GM18519 (cell line): ENCODE results near the gene ZBP1.

Source experiments
- ATAC-seq: cut with Tn5 transposase; IDR thresholded peaks from one replicate; pipeline ENCODE4 v1.9.1; 2021; ENCODE audit warnings: mild to moderate bottlenecking, moderate library complexity; ENCODE audit not compliant: unreplicated experiment, low FRiP score

ZBP1 gene

DNA sequence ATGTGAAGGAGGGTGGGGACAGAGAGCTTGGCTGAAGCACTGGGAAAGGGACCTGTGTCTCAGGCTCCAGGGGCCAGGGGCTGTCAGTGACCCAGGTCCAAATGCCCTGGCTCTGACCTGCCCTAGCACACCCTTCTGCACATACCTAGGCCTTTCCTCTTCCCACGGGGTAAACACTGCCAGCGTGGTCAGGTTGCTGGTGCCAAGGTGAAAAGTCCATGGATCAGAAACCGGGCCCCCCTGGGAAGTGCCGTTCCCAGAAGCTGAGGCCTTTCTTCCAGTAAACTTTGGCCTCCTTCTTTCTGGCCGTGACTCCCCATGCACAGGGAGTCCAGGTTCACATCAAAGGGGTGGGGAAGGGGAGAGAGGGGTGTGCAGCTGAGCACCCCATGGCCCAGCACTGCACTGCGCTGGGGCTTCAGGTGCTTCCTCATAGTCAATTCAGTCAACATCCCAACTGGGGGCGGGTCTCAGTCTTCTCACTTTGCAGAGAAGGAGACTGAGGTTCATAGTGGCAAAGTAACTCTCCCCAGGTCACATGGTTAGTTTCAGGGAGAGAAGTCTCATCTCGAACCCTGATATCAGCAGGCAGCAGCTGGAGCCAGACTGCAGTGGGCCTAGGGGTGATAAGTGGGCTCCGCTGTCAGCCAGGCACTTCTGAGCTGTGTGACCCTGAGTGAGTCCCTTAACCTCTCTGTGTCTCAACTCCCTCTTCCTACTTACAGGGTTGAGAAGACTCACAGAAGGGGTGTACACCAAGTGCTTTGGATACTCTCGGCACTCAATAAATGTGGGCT, 42.3 kb downstream of the ZBP1 start:
- ATAC-seq: no peak

DNA sequence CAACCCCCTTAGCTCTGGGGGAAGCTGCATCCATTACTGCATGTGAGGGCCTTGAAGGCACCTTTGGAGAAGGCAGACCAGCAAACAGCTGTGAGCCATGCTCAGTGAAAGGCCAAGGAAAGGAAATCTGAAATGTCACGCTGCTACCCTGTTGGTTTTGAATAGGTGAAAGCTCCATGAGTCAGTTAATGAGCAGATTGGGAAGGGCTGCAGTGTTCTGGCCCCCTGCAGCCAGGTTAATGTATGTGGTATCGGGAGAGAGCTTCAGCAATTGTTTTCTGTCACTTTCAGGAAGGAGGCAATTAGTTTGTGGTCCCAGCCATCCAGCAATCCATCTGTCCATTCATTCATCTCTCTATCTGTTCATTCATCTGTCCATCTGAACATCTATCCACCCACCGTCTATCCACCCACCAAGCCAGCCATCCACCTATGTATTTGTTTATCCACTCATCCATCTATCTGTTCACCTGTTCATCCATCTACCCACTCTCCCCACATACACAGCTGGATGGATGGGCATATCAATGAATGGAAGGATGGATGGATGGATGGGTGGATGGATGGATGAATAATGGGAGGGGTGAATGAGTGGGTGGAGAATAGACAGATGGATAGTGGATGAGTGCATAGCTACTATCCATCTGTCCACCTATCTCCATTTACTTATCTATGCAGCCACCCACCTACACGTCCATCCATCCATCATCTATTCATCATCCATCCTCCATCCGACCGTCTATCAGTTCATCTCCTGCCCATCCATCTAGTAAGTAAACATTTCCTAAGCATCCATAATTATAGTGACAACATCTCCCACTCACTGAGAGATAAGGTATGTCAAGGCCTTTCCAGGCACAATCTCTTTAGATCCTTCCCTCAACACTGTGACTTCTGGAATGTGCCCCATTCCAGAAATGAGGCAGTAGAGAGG, 43.3 kb downstream of the ZBP1 start:
- ATAC-seq: no peak

DNA sequence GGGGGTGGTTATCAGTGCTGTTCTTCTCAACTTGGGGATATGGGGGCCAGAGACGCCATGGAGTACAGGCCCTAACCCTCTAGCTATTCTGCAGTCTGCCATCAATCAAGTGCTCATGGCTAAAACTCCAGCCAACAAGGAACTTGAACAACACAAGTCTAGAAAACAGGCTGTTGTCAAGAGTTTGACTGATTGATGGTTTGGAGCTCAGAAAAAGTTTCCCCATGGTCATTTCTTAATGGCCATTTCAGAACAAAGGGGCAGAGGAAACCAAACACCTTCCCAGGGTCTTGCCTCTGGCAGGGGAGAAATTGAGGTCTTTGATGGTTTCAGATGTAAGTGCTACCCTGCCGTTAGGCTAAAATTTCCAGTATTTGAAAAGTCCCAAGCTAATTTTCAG, 44.2 kb downstream of the ZBP1 start:
- no peak for ATAC-seq

DNA sequence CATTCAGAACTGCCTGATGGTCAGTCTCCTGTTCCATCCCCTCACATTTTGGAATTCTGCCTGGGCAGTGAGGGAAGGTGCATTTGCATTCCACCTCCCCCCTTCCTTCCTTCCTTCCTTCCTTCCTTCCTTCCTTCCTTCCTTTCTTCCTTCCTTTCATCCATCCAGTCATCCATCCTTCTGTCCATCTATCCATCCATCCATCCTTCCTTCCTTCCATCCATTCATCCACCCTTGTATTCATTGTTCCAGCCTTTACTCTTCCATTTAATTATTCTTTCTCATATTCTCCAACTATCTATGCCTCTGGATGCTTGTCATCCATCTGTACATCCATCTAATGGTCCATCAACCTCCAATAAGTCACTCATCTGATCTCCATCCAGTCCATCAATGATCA, 45.3 kb downstream of the ZBP1 start:
- no peak for ATAC-seq

DNA sequence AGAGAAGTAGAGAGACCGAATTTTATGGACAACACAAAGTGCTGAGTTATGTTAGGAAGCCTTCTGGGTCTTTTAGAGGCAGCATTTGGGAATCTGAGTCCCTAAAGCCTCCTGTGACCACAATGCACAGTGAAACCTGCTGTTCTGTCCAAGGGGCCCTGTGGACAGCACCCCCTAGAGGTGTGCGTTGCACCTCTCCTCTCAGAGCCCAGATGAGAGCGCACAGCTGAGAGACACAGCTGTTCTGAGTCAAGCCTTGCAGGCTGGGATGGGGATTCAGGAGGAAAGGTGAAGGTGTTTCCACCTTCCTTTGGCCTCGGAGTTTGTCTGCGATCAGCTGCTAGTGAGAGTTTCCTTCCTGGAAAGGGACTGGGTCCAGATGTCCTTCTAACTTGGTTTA, 46.3 kb downstream of the ZBP1 start:
- no peak for ATAC-seq

DNA sequence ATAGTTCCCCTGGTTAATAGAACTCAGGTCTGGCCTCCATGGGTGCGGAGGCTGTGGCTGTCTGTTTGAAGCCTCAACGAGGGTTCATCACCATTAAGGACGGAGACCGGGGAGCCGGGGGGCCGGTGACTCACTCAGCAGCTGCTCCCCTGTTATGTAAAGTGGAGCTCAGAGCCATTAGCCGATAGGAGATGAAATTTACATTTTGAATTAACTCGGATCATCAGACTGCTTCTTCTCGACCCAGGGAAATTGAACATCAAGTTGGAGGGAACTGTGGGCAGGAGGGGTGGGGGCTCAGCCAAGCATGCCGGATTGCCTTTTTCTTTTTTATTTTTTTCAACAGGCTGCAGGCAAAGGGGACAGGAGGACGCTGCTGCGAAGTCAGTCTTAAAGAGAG, 47.0 kb downstream of the ZBP1 start:
- no peak for ATAC-seq

DNA sequence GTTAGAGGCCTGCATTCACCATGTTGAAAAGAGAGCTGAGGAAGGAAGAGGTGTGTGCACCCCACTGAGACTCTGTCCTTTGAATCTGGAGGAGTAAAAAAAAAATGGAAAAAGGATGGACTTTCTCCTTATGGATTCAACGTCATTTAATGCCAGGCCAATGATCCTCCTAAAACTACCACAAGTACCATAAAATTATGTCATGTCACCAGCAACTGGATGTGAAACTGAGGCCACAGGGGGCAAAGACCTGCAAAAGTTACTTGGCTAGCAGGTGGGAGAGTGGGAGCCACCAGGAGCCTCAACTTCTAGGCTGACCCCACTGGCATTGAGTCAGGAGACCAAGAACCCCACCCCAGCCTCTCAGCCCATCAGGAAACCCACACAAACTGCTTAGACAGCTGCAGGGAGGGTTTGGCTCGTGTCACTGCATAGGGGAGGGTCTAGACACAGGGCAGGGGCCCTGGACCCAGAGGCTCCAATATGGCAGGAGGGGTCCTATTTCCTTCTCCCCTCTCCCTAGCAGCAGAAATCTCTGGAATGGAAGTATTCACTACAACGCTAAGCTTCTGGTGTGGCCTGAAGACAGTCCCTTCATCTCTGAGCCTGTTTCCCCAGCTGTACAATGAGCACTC, 48.3 kb downstream of the ZBP1 start:
- ATAC-seq: no peak

DNA sequence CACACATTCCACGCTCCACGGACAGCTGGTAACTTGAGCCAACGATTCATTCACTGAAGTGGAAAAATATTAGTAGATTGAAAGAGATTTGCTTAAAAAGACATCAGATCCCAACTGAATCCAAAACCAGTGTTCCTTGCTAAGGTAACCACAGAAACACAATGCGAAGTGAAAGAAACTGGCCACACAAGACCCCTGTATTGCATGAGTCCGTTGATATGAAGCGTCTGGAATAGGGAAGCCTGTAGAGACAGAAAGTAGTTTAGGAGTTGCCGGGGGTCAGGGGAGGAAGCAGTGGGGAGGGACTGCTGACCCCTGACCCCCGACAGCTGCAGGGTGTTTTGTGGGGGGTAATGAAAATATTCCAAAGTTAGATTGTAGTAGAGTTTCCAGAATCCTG, 49.3 kb downstream of the ZBP1 start:
- no peak for ATAC-seq

DNA sequence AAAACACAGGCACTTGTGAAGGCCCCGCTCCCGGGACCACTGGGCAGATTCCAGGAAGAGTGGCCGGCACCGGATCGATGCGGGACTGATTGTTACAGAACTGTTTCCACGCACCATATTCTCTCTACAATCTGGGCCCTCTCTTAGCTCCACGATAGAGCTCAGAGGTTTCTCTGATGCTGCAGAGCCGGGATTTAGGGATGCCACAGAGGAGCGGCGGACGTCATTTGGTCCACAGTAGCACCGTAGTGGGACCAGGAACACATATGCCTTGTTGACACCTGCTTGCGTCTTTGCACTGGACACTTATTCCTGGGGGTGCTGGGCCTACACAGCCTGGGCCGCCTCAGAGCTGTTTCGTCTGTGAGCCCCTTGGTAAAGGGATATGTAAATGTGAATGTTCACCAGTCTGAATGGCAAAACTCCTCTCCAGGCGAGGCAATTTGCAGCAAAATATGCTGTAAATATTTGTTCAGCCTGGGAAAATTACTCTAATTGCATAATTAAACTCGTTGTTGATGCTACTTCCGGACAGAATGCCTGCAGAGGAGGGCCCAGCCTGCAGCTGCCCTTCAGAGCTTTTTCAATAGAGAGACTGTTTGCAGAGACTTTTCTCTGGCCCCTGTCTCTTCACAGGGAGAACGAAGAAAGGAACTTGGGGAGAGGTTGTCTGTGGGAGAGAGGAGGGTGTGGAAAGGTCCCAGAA, 49.9 kb downstream of the ZBP1 start:
- no peak for ATAC-seq

DNA sequence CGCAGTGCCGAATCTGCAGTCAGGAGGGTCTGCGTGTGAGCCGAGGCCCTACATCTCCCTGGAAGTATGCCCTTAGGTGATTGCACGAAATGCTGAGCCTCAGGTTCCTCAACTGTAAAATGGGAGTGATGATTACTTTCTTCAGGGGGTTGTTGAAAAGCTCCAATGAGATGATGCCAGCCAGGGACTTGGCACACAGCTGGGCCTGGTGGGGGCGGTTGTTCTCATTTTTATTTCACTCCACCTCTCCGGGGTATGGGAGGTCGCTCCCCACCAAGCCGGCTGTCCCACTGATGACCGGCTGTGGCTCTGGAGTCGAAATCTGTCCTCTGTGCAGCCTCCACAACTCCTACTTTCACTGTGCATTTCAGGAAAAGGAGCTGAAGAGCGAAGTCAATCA, 51.3 kb downstream of the ZBP1 start:
- ATAC-seq: no peak

DNA sequence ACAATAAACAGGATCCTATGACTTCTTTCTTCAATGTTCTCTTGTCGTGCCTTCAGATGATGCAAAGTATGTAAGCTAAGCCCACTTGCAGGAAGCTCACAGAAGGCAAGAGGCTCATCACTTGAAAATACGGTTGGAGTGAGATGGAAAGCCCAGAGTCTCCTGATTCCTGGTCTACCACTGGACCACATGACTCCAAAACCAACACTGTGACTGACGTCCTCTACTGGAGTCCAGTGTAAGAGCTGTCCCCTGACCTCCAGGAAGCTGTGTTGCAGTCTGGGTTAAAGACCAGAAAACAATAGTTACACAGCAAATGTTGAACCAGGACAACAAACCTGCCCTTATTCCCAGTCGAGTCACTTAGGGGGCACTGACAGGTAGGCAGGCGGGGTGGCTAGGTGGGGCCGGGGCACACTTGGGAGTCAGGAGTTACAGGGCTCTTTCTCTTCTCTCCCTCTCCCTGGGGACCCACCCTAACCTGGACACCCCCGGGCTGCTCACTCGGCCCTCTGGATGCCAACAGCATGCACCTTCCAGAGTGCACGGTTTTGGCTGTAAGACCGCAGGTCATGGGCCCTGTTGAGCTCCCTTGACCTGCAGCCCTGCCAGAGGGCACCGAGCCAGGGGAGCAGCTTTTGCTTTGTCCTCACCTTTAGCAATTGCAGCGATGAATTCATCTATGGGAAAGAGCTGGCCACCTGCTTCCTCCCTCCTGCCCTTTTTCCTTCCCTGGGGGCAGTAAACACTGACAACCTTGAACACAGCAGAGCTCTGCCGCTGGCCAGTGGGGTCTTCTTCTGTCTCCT, 51.9 kb downstream of the ZBP1 start:
- ATAC-seq: no peak

DNA sequence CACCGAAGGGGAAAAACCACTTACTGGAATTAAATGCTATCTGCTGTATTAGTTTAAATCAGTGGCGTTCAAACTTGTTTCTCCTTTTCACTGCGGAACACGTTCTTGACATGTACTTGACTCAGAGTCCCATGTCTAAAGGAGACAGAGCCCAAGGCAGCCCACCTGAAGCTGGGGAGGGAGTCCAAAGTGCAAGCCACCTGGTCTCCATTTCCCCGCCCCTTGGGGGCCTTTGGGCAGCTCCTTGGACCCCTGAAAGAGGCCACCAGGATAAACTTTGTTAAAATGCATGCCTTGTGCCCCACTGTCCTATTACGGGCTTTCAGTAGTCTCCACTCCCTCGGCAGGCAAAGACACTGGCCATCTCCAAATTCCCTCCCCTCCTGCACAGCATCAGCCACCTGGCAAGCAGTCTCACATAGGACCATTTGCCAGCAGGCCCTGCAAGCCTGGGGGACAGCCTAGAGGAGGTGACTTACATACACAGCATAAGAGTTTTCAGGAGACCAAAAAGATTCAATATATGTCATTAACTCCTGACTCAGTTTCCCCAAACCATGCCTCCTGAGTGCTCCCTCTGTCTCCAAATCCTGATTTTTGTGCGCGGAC, 52.7 kb downstream of the ZBP1 start:
- ATAC-seq: no peak

DNA sequence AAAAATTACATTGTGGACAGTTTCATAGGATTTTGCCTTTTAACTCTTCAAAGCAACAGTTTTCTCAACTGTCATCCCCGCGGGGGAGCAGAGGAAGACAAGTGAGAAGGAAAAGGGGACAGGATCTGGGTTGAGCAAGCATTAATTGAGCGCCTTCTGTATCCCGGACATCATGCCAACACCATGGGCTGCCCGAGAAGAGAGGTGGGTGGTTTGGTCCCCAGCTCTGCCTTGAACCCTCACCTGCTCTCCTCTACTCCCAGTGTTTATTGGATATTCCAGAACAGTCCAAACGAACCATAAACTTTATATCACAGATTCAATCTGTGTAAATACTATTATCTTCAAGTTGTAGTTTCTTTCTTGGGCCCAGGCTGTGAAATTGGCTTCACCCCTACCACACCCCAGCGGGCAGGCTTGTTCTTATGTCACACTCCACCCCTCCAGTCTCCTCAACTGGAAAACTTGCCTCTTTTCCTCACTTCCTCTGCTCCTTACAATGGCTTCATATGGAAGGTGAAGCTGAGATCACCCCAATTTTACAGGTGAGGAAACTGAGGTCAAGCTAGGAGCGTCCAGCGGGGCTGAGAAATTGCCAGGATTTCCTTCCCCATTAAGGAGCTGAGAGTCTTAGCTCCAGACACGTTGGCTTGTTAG, 53.3 kb downstream of the ZBP1 start:
- no peak for ATAC-seq

DNA sequence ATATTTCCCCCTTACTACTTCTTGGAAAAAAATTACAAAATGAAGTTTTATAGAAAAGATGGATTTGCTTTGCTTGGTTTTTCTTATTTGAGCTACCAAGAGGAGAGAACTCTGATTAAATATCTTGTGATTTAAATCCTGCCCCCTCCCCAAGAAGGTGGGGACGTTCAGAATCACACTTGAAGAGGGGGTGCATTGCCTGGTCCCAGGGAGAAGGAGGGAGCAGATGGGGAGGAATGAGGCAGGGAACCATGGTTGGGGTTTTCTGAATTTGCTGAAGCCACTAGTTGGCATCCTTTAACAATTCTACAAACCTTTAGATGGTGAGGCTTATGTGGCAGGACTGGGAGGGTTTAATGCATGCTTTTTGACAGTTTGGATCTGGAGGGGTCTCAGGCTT, 53.8 kb downstream of the ZBP1 start:
- ATAC-seq: no peak

DNA sequence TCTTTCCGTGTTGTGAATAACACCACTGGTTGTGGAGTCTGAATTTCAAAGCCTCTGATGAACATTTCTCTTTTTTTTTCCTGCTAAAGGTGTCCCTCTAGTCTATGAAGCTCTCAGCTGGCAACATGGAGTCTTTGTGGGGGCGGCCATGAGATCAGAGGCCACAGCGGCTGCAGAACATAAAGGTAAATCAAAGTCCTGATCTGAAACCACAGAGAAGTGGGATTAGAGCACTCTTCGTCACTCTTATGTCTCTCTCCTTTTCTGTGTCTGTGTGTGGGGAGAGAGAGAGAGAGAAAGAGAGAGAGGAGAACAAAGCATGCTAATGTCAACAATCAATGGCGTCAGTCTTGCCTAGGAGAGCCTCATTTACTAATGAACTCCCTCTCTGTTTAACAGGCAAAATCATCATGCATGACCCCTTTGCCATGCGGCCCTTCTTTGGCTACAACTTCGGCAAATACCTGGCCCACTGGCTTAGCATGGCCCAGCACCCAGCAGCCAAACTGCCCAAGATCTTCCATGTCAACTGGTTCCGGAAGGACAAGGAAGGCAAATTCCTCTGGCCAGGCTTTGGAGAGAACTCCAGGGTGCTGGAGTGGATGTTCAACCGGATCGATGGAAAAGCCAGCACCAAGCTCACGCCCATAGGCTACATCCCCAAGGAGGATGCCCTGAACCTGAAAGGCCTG, 55.1 kb downstream of the ZBP1 start:
- no peak for ATAC-seq

DNA sequence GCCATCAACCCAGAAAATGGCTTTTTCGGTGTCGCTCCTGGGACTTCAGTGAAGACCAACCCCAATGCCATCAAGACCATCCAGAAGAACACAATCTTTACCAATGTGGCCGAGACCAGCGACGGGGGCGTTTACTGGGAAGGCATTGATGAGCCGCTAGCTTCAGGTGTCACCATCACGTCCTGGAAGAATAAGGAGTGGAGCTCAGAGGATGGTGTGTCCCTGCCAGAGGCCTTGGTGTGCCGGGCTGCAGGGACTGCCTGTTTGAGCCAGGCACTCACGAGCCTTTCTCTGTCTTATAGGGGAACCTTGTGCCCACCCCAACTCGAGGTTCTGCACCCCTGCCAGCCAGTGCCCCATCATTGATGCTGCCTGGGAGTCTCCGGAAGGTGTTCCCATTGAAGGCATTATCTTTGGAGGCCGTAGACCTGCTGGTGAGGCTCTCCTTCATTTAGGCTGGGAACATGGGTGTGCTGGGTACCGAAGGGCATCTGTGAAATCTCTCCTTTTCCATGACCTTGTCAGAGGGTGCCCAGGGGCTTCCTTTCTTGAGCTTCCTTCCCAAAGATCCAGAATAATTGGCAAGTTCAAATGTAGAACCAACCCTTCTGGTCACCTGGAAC, 55.9 kb downstream of the ZBP1 start:
- no peak for ATAC-seq

DNA sequence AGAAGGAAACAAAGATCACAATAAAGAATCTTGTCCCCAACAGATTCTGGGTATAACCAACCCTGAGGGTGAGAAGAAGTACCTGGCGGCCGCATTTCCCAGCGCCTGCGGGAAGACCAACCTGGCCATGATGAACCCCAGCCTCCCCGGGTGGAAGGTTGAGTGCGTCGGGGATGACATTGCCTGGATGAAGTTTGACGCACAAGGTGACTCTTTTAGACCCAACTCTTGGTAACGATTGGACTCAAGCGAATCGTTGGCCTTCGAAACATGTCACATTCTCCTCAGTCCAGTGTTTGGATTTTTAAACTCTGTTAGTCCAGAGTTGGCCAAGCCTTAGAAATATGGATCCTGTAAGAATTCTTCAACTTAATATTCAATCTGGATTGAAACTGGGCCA, 56.7 kb downstream of the ZBP1 start:
- ATAC-seq: no peak
